T47D (cell line): ENCODE results near the gene ALMS1.
"Not testable (repeated sequence)": the region's sequence is repeated elsewhere in the genome, so short reads cannot be mapped to it uniquely, and the experiment has no call there.

Source experiments
- DNase-seq, 2 experiments: peaks; one replicate each; pipeline versions ENCODE4 v3.0.0 to v3.0.0-alpha.2; 2011 to 2012; ENCODE audit warnings: low read depth in 1 of 2, low spot score in 1 of 2
- JUND ChIP-seq: IDR thresholded peaks from 2 replicates; pipeline ENCODE4 v1.6.1; 2012; ENCODE audit warnings: low read depth
- in situ Hi-C: cut with HindIII; loops from 2 replicates; pipeline ENCODE4 v1.10.0; 2016; ENCODE audit warnings: low sequenced_read_pairs, low pct_unique_long_range_greater_than_20kb

Gene ALMS1

GRCh38 chr2:73494031-73494430 is 108.4 kb downstream of the ALMS1 start:
- no peak for DNase-seq
- in situ Hi-C loops: no loop called here
- TF ChIP-seq JUND: no peak

GRCh38 chr2:73503992-73504570 is 118.4 kb downstream of the ALMS1 start:
- TF ChIP-seq JUND: no peak
- no peak for DNase-seq
- in situ Hi-C loops: no loop called here

- DNase-seq, in situ Hi-C loops: not testable (repeated sequence)
Observed at GRCh38 chr2:73504850-73505249, 119.2 kb downstream of the ALMS1 start.

GRCh38 chr2:73510470-73510869 is 124.8 kb downstream of the ALMS1 start:
- DNase-seq, in situ Hi-C loops: not testable (repeated sequence)

GRCh38 chr2:73516033-73516432 is 130.4 kb downstream of the ALMS1 start:
- TF ChIP-seq JUND: no peak
- DNase-seq: no peak
- in situ Hi-C loops: no loop called here

GRCh38 chr2:73528688-73529087 is 143.1 kb downstream of the ALMS1 start:
- TF ChIP-seq JUND: no peak
- DNase-seq: no peak
- in situ Hi-C loops: no loop called here

- DNase-seq, in situ Hi-C loops: not testable (repeated sequence)
Observed at GRCh38 chr2:73530773-73531172, 145.1 kb downstream of the ALMS1 start.

GRCh38 chr2:73532381-73532780 is 146.7 kb downstream of the ALMS1 start:
- no peak for DNase-seq
- in situ Hi-C loops: no loop called here
- no peak for TF ChIP-seq JUND

- no peak for DNase-seq
- in situ Hi-C loops: no loop called here
- no peak for TF ChIP-seq JUND
Observed at GRCh38 chr2:73536133-73536840, 150.7 kb downstream of the ALMS1 start.

GRCh38 chr2:73560875-73561274 is 175.2 kb downstream of the ALMS1 start:
- DNase-seq, in situ Hi-C loops: not testable (repeated sequence)

GRCh38 chr2:73561422-73561821 is 175.8 kb downstream of the ALMS1 start:
- in situ Hi-C loops: no loop called here
- no peak for TF ChIP-seq JUND

GRCh38 chr2:73564986-73565385 is 179.3 kb downstream of the ALMS1 start:
- no peak for TF ChIP-seq JUND
- DNase-seq: no peak
- in situ Hi-C loops: no loop called here

More at GRCh38 chr2:73561422-73561821, 175.8 kb downstream of the ALMS1 start:
- no peak for DNase-seq

- in situ Hi-C loops: no loop called here
- DNase-seq: no peak
- TF ChIP-seq JUND: no peak
Observed at GRCh38 chr2:73566288-73566878, 180.7 kb downstream of the ALMS1 start.
